ENCODE results near the gene ZNF446. TPM values are rescaled to one million over a fixed set of nuclear protein-coding genes. Genes with fewer than 3 reads are reported as not detected.

ZNF446 gene
- total and polyA plus RNA-seq, 12 donors: 4.2 to 11.1 (median 5.7) TPM

- no peak for DNase-seq
- no peak for ATAC-seq
These were observed 4.4 kb upstream of the ZNF446 start for GRCh38 chr19:58471736-58472135.

GRCh38 chr19:58473775-58474174 is 2.4 kb upstream of the ZNF446 start:
- Histone ChIP-seq H3K4me3 (no peak overlapping the region), H3K9me3 (no peaks in the 10 kb centered on the region), H3K4me1 (peaks cover 5 to 24% (median 18%) of the 10 kb centered on the region in 9 donors), H3K27ac (no peak overlapping the region), H3K27me3 (no peaks in the 10 kb centered on the region), H3K36me3 (peaks cover 0 to 52% (median 12%) of the 10 kb centered on the region in 9 donors)
- ATAC-seq: no peak
- DNase-seq: no peak
- TF ChIP-seq, protein P1, sequence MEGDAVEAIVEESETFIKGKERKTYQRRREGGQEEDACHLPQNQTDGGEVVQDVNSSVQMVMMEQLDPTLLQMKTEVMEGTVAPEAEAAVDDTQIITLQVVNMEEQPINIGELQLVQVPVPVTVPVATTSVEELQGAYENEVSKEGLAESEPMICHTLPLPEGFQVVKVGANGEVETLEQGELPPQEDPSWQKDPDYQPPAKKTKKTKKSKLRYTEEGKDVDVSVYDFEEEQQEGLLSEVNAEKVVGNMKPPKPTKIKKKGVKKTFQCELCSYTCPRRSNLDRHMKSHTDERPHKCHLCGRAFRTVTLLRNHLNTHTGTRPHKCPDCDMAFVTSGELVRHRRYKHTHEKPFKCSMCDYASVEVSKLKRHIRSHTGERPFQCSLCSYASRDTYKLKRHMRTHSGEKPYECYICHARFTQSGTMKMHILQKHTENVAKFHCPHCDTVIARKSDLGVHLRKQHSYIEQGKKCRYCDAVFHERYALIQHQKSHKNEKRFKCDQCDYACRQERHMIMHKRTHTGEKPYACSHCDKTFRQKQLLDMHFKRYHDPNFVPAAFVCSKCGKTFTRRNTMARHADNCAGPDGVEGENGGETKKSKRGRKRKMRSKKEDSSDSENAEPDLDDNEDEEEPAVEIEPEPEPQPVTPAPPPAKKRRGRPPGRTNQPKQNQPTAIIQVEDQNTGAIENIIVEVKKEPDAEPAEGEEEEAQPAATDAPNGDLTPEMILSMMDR (IDR thresholded peaks at IDR 0.05): no peak
- intact Hi-C loops (cut with DNase I): no loop called here

More at GRCh38 chr19:58471736-58472135, 4.4 kb upstream of the ZNF446 start:
- intact Hi-C loops (cut with DNase I): no loop called here
- peaks cover 0 to 50% (median 12%) of the 10 kb centered on the region in 9 donors for H3K36me3 ChIP-seq
- TF ChIP-seq, protein P1 (IDR thresholded peaks at IDR 0.05): no peak
- H3K9me3 ChIP-seq: no peaks in the 10 kb centered on the region
- no peak overlapping the region for H3K27ac ChIP-seq
- 96 to 97% methylated on average over 39 of the region's 39 CpGs for WGBS, 2 donors
- H3K27me3 ChIP-seq: no peaks in the 10 kb centered on the region
- H3K4me3 ChIP-seq: no peak overlapping the region
- peaks cover 7 to 32% (median 23%) of the 10 kb centered on the region in 9 donors for H3K4me1 ChIP-seq

- DNase-seq (no peak), ATAC-seq (no peak)
- peak overlapping the region in 2 of 10 donors; percentile 86 to 94 for H3K27ac ChIP-seq
- H3K27me3 ChIP-seq: no peaks in the 10 kb centered on the region
- intact Hi-C loops (cut with DNase I): no loop called here
- H3K4me1 ChIP-seq: peaks cover 5 to 23% (median 18%) of the 10 kb centered on the region in 9 donors
- WGBS, 2 donors: 89 to 90% methylated on average over 12 of the region's 12 CpGs
- H3K9me3 ChIP-seq: no peaks in the 10 kb centered on the region
- TF ChIP-seq, protein P1 (IDR thresholded peaks at IDR 0.05): no peak
- no peak overlapping the region for H3K4me3 ChIP-seq
- H3K36me3 ChIP-seq: peaks cover 0 to 54% (median 12%) of the 10 kb centered on the region in 9 donors
These were observed 1.7 kb upstream of the ZNF446 start for GRCh38 chr19:58474291-58474996.

- Histone ChIP-seq H3K4me1 (peaks cover 5 to 23% (median 18%) of the 10 kb centered on the region in 9 donors), H3K4me3 (peak overlapping the region; percentile 54 to 75 (median 66)), H3K27ac (peak overlapping the region; percentile 81 to 95 (median 87)), H3K27me3 (no peaks in the 10 kb centered on the region), H3K9me3 (no peaks in the 10 kb centered on the region), H3K36me3 (peaks cover 0 to 54% (median 12%) of the 10 kb centered on the region in 9 donors)
- WGBS, 2 donors: 24 to 25% methylated on average over 27 of the region's 27 CpGs
- no peak for ATAC-seq
- no peak for DNase-seq
- TF ChIP-seq, protein P1 (IDR thresholded peaks at IDR 0.05): no peak
- intact Hi-C loops (cut with DNase I): no loop called here
These were observed 997 bp upstream of the ZNF446 start for GRCh38 chr19:58474997-58475713.
